DMS53 treated with DMSO at 0.1 percent for 48 hours (cell line): ENCODE data around the gene BCL11A.

Source experiments
- DNase-seq: peaks from one replicate; lab custom pipeline; 2025; ENCODE audit not compliant: unreplicated experiment; lab: John Stamatoyannopoulos, UW

BCL11A gene

GRCh38 chr2:60528281-60529020, 25.0 kb downstream of the BCL11A start:
- no peak for DNase-seq

DNA sequence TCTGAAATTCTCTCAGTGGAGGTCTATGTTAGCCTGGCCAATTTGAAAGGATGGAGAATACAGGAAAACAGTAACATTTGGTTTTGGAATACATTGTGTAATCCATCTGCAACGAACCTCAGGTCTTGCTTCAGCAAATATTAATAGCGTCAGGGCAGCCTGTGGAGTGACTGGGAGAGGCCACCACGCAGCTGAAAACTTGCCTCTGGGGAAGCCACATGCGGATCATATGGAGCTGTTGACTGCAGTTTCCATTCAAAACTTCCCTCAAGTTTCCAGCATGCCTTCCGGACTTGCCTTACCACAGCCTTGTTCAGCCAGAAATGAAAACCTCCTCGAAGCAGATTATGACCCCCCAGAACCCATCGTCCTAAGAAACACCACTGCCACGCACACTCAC, 25.7 kb downstream of the BCL11A start:
- DNase-seq, result no peak

DNA sequence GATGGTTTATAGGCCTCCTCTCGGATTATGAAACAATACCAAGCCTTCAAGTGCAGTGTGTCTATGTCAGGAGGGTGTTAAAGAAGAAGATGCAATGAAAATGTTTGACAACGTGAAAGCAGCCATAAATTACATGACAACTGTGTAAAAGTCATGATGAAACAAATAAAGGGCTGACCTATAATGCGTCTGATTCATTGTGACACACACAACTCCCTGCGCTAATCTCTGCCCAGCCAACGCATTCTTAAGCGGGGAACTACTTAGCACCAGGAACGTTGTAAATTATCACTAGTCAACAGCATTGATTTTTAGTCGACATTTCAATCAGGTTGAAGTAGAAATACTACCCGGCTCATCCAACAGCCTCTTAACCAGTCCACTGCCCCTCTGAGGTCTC, 26.8 kb downstream of the BCL11A start:
- no peak for DNase-seq

DNA sequence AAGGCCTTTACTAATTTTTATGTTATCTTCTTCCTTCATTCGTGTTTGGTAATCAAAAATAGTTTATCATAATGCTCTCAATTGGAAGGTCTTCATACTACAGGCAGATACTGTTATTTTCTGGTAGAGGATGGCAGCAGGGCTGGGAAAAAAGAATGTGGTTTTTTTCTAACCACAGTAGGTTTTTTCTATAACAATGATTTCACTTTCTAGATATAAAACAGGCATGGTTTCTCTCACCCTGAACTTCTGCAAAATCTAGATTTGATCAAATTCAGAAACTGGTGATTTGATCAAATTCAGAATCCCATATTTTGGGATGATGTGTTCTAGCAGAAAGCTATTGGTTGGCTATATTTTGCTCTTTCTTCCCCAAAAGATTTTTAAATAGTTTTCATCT, 27.6 kb downstream of the BCL11A start:
- no peak for DNase-seq

GRCh38 chr2:60524874-60525273, 28.6 kb downstream of the BCL11A start:
- no peak for DNase-seq

GRCh38 chr2:60523963-60524362, 29.5 kb downstream of the BCL11A start:
- no peak for DNase-seq

DNA sequence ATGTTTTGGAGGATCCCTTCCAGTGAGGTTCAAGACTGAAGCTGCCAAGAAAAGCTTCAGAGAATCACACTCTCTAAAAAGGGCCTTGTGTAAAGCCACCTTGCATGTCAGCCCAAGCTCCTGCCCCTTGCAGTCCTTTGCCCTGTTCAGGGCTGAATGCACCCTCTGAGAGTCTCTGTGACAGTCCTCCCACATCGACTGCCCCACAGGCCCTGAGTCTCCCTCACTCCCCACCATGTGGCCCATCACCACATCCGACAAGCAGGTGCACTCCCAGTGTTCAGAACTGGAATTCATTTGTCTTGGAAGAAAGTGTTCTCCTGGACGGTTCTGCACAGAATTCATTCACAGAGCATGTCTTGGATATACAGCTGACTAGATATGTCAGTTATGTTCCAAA, 31.0 kb downstream of the BCL11A start:
- DNase-seq, result no peak

DNA sequence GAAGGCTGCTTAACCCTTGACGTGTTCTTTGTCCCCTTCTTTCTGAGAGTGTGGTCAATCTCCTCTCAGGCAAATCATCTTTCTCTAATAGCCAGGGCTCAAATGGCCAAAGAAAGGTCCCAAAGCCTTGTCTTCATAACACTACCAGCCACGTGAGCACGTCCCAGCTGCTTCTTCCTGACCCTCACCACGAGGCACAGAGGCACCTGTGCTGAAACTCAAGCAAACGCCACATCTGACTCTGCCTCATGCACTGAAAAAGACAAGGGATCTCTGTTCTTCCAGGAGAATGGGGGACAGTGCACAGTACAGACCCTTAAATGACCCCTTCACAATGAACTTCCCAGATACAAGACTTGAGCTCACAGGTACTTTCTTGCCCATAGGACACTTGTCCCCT, 31.8 kb downstream of the BCL11A start:
- no peak for DNase-seq

- no peak for DNase-seq
These were observed 32.4 kb downstream of the BCL11A start for GRCh38 chr2:60520917-60521539.

GRCh38 chr2:60520151-60520876, 33.1 kb downstream of the BCL11A start:
- DNase-seq, result no peak

DNA sequence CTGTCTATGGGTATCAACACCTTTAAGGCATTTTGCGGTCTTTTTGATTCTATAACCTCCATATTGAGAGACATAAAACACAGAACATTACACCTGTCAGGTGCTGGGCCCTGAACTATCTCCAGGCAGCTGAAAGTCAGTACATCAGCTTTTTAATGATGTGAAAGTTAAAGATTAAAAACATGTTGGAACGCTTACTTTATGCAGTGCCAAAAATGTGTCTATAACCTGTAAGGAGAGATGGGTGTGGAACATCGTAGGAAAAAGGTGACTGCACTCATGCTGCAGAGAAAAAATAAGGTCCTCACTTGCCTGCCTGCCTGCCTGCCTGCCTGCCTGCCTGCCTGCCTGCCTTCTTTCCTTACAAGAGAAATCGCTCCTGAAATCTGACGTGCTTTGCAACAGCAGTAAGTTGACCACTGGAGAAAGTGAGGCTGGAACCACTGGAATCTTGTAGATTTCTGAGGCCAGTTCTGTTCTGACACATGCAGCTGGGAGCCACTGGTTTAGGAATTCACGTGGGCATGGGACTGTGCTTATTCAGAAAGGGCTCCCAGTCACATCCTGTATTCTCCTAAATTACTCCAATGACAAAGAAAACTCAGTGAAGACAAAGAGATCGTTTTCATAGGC, 34.1 kb downstream of the BCL11A start:
- no peak for DNase-seq

DNA sequence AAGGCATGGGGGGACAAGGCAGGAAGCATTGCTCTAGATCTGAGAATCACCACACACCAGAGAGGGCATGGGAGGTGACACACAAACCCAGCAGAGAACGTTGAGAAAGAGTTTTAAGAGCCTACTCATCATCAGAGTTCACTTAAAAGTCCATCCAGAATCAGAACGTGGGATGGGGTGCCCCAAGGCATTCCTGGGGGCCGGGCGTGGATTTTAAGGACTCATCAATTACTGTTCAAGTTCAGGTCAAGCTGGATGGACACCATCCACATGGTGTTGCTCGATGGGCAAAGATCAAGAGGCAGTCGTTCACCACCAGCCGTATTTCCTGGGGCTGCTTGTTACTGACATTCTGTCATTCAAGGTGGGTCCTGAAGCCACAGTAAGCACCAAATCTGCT, 34.9 kb downstream of the BCL11A start:
- no peak for DNase-seq

DNA sequence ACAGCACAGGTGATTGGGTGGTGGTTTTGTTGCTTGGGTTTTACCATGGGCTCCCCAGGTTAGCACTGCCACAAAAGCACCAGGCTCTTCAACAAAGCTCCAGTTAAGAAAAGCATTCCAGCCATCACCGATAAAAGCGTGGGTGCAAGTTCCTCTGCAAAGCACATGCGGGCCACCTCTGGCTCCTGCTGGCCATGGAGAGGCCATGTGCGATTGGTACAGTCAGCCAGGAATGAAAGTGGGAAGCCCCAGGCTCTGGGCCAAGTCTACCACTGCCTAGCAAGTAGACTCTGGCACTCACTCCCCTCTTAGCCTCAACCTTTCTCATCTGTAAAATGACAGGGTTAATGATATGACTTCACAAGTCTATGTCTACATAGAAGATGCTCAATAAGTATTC, 36.0 kb downstream of the BCL11A start:
- DNase-seq, result no peak

- DNase-seq, result no peak
These were observed 36.6 kb downstream of the BCL11A start for GRCh38 chr2:60516826-60517225.

DNA sequence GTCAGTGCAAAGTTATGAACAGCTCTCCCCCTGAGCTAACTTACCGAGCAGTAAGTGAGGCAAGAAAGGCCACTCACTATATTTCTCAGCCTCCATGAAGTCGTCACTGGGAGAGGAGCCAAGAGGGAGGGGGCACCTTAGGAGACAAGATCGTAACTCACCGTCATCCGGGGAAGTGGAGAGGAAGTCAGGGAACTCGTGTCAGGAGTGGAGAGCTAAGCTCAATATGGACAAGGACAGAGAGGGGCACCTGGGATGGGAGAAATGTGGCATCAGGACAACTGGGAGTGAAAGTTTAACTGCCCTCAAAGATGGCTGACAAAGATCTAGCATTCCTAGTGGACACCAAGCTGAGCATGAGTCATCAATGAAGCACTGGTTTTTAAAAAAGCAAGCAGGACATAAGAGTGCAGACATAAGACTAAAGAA, 37.1 kb downstream of the BCL11A start:
- DNase-seq, result no peak

GRCh38 chr2:60515721-60516226, 37.7 kb downstream of the BCL11A start:
- no peak for DNase-seq

DNA sequence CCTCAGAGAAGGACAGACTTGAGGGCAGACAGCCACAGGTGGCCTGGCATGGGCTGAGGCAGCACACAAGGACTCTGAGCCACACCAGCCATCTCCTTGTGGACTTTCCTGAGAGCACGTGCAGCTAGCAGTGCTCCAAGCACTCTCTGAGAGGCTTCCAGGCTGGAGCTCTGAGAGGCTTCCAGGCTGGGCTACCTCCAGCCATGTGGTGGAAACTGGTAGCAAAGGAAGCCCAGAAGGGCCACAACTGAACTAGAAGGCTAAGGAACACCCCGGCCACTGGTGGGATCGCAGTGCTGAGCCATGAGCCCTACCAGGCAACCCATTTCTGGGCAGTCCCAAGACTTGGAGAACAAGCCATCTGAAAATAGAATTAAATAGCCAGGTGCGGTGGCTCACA, 39.5 kb downstream of the BCL11A start:
- DNase-seq, result no peak

DNA sequence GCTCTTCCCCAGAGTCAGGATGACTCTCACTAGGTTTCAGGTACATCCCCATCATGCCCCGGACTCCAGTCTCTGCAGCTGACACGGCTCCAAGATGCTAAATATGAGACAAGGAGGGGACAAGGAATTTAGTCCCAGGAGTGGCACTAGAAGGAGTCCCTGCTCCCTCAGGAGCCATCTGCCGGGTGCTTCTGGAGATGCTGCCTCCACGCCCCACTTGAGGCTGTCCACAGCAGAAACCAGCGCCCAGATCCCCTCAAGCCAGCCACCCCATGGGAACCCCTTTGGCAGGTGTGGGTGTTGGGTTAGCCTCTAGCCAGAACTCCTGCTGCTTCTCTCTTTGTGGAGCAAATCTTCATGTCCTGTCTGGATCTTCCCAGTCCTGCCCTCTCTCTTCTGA, 40.3 kb downstream of the BCL11A start:
- DNase-seq, result no peak

DNA sequence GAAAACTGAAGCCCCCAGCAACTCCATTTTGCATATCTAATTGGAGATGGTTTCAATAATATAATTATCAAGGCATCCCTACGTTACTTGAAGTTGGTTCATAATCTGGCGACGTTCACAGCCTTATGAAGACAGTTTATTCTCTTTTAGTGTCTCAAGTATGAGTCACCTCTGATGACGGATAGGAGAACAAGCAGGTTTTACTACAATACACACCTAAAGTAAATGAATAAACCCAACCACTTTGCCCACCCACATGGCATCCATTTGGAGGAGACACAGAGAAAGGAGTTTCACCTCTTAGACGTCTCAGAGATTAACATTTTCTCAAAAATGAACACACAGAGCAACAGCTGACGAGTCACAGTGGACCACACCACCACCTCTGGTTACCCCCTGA, 40.8 kb downstream of the BCL11A start:
- DNase-seq, result no peak

- DNase-seq, result no peak
These were observed 41.3 kb downstream of the BCL11A start for GRCh38 chr2:60512062-60512622.

DNA sequence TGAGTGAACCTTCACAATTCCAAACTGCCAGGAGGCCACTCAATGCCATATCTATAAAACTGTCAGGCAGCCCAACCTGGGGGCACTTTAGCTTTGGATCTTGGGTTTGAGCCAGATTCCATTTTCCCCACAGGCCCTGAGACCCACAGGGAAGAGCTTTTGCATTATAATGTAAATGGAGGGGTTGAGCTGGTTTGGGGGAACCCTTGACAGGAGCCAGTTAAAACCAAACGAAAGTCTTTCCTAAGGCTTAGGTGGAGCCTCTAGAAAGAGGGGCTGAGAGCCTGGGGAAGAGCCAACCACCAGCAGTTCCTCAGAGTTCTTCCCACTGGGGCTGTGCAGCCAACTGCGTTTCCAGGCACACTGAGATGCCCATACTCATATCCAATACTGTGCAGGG, 42.7 kb downstream of the BCL11A start:
- DNase-seq, result no peak
